Spleen (tissue), 11 donors: ENCODE measurements around the gene MME. TPM values are rescaled to one million over a fixed set of nuclear protein-coding genes. Genes with fewer than 3 reads are reported as not detected.

Experiments
- DNase-seq: peaks from one replicate; pipeline ENCODE4 v3.0.0-alpha.2; 2020
- H3K27ac ChIP-seq, 8 donors: fragments of 200-600 bp; sonication (generic) in 7 of 8; 1 replicate in 4 of 8; 2 replicates in 4 of 8; pipeline versions ENCODE4 v1.5.0 to v1.8.0; 2016 to 2021; ENCODE audit warnings: inconsistent platforms in 4 of 8, mild to moderate bottlenecking in 4 of 8, moderate library complexity in 1 of 8
- H3K27me3 ChIP-seq, 7 donors: fragments of 200-600 bp; sonication (generic) in 6 of 7; replicated peaks in 1 of 7; 1 replicate in 4 of 7; 2 replicates in 3 of 7; pipeline versions ENCODE4 v1.5.0 to v1.8.0; 2016 to 2021; ENCODE audit warnings: inconsistent platforms in 3 of 7, mild to moderate bottlenecking in 1 of 7
- H3K36me3 ChIP-seq, 6 donors: fragments of 200-600 bp; sonication (generic) in 5 of 6; 1 replicate in 4 of 6; 2 replicates in 2 of 6; pipeline versions ENCODE4 v1.5.0 to v1.8.0; 2016 to 2021; ENCODE audit warnings: inconsistent platforms in 2 of 6
- H3K4me1 ChIP-seq, 6 donors: fragments of 200-600 bp; sonication (generic) in 5 of 6; 1 replicate in 3 of 6; 2 replicates in 3 of 6; pipeline versions ENCODE4 v1.5.0 to v1.8.0; 2016 to 2021; ENCODE audit warnings: inconsistent platforms in 3 of 6
- H3K4me3 ChIP-seq, 8 donors: fragments of 200-600 bp; sonication (generic) in 7 of 8; 1 replicate in 4 of 8; 2 replicates in 4 of 8; pipeline versions ENCODE4 v1.5.0 to v1.8.0; 2016 to 2021; ENCODE audit warnings: inconsistent platforms in 4 of 8, mild to moderate bottlenecking in 4 of 8, moderate library complexity in 2 of 8
- H3K9me3 ChIP-seq, 8 donors: fragments of 200-600 bp; sonication (generic) in 7 of 8; 1 replicate in 4 of 8; 2 replicates in 4 of 8; pipeline versions ENCODE4 v1.5.0 to v1.8.0; 2016 to 2021; ENCODE audit warnings: inconsistent platforms in 4 of 8
- CTCF ChIP-seq, 11 experiments: fragments of 200-600 bp in 7 of 11; fragments of 450-650 bp in 4 of 11; sonication (generic) in 4 of 11; IDR thresholded peaks in 8 of 11; conservative IDR thresholded peaks in 3 of 11; 1 replicate in 7 of 11; 2 replicates in 4 of 11; pipeline versions ENCODE4 v1.4.0 to v1.8.0; 2016 to 2021; ENCODE audit warnings: antibody characterized with exemption in 11 of 11, inconsistent platforms in 4 of 11, mild to moderate bottlenecking in 1 of 11
- POLR2A ChIP-seq, 3 donors: fragments of 450-650 bp; IDR thresholded peaks; one replicate each; pipeline ENCODE4 v1.5.1; 2017; ENCODE audit warnings: antibody characterized with exemption in 3 of 3, mild to moderate bottlenecking in 1 of 3
- POLR2AphosphoS5 ChIP-seq, 3 donors: sonication (generic); formaldehyde crosslinking; IDR thresholded peaks; one replicate each; pipeline ENCODE4 v1.5.1; 2017; ENCODE audit warnings: antibody characterized with exemption in 3 of 3
- WGBS, 5 donors: extraction: QIAGEN DNeasy Blood & Tissue Kit in 3 of 5; methylation state at CpG; one replicate each; pipeline versions ENCODE4 v1.1.5 to v1.1.7; 2013 to 2018; 5-methylcytosine and 5-hydroxymethylcytosine counted together
- intact Hi-C: fragments of 100-400 bp; cut with DNase I; formaldehyde crosslinking; loops from one replicate; pipeline ENCODE4 v1.15.0; 2023; ENCODE audit warnings: low total_unique reads
- polyA plus RNA-seq, 3 donors: library from polyadenylated mRNA; stranded (reverse); fragments of 200-250 nt; gene quantifications; one replicate each; pipeline ENCODE4 v1.2.1, GENCODE V29; 2013
- total RNA-seq, 7 donors: library from RNA; depleted of rRNA in 3 of 7; stranded (reverse); fragments of >200 nt in 3 of 7; fragmentation: NEBNext Ultra II Directional in 4 of 7; extraction: Animal tissue kit (Norgen Biotek cat#: 25700) in 4 of 7; gene quantifications; one replicate each; pipeline versions ENCODE4 v1.1.0 to v1.2.1, GENCODE V29; 2016 to 2021
- donor health status: healthy with polysubstance abuse.
- donor health status: DM: no; HTN: no; CAD: no; lungs with moderate emphysema.
- donor health status: DM: no; HTN: no; CAD: no.
- donor health status: Bipolar disorder and iron deficiency.
- donor health status: healthy.
- donor health status: DM: no; HTN: no; CAD: no.
- donor health status: DM: yes; HTN: yes; CAD: no.

Gene MME
- total and polyA plus RNA-seq, 10 donors = 0.50 to 43.2 (median 13.2) TPM

- Histone ChIP-seq H3K27me3 (no peaks in the 10 kb centered on the region), H3K36me3 (no peaks in the 10 kb centered on the region), H3K27ac (no peak overlapping the region), H3K4me1 (no peaks in the 10 kb centered on the region), H3K4me3 (no peak overlapping the region), H3K9me3 (no peaks in the 10 kb centered on the region)
- TF ChIP-seq POLR2AphosphoS5 (IDR thresholded peaks at IDR 0.05) (no peak), POLR2A (IDR thresholded peaks at IDR 0.05) (no peak), CTCF (IDR thresholded peaks at IDR 0.05 in 8 of 11, conservative IDR thresholded peaks at IDR 0.05 in 3 of 11) (no peak)
- intact Hi-C loops = no loop called here
- 86 to 94% (median 88%) methylated on average over 9 of the region's 9 CpGs for WGBS, 5 donors
- DNase-seq = no peak
These were observed 78.4 kb downstream of the MME start for GRCh38 chr3:155158346-155159037.

GRCh38 chr3:155159301-155159700, 79.2 kb downstream of the MME start:
- no peak for DNase-seq
- no peak for TF ChIP-seq CTCF (IDR thresholded peaks at IDR 0.05 in 8 of 11, conservative IDR thresholded peaks at IDR 0.05 in 3 of 11)
- TF ChIP-seq POLR2AphosphoS5 (IDR thresholded peaks at IDR 0.05) = no peak
- TF ChIP-seq POLR2A (IDR thresholded peaks at IDR 0.05) = no peak
- Histone ChIP-seq H3K9me3 (no peaks in the 10 kb centered on the region), H3K27ac (no peak overlapping the region), H3K4me3 (no peak overlapping the region), H3K4me1 (no peaks in the 10 kb centered on the region), H3K36me3 (no peaks in the 10 kb centered on the region), H3K27me3 (no peaks in the 10 kb centered on the region)
- 91 to 100% (median 94%) methylated on average over 2 of the region's 2 CpGs for WGBS, 5 donors
- intact Hi-C loops = no loop called here

GRCh38 chr3:155161640-155162292, 81.6 kb downstream of the MME start:
- H3K27me3 ChIP-seq = no peaks in the 10 kb centered on the region
- 76 to 93% (median 83%) methylated on average over 4 of the region's 4 CpGs for WGBS, 5 donors
- no peaks in the 10 kb centered on the region for H3K4me1 ChIP-seq

More at GRCh38 chr3:155161640-155162292, 81.6 kb downstream of the MME start:
- peaks cover 0 to 4% (median 0%) of the 10 kb centered on the region in 6 donors for H3K36me3 ChIP-seq
- no peak overlapping the region for H3K4me3 ChIP-seq
- intact Hi-C loops = no loop called here
- no peaks in the 10 kb centered on the region for H3K9me3 ChIP-seq
- DNase-seq = no peak
- TF ChIP-seq POLR2AphosphoS5 (IDR thresholded peaks at IDR 0.05) = no peak
- TF ChIP-seq CTCF (IDR thresholded peaks at IDR 0.05 in 8 of 11, conservative IDR thresholded peaks at IDR 0.05 in 3 of 11) = no peak
- TF ChIP-seq POLR2A (IDR thresholded peaks at IDR 0.05) = no peak
- no peak overlapping the region for H3K27ac ChIP-seq
